Measurements from ENCODE around the gene CDH22.

The CDH22 gene

GRCh38 chr20:46212252-46212651 lies 96.0 kb downstream of the CDH22 start:
- no peak for DNase-seq

GRCh38 chr20:46211331-46211722 lies 97.0 kb downstream of the CDH22 start:
- no peak for DNase-seq

- no peak for DNase-seq
Observed at GRCh38 chr20:46210672-46211330, 97.5 kb downstream of the CDH22 start.

- no peak for DNase-seq
Observed at GRCh38 chr20:46209930-46210671, 98.2 kb downstream of the CDH22 start.

GRCh38 chr20:46207793-46208192 lies 100.5 kb downstream of the CDH22 start:
- no peak for DNase-seq

- no peak for DNase-seq
Observed at GRCh38 chr20:46206992-46207549, 101.2 kb downstream of the CDH22 start.

GRCh38 chr20:46206025-46206424 lies 102.3 kb downstream of the CDH22 start:
- DNase-seq: no peak

- no peak for DNase-seq
Observed at GRCh38 chr20:46205349-46205748, 102.9 kb downstream of the CDH22 start.

- DNase-seq: no peak
Observed at GRCh38 chr20:46204594-46205186, 103.6 kb downstream of the CDH22 start.

- DNase-seq: no peak
Observed at GRCh38 chr20:46203510-46203837, 104.8 kb downstream of the CDH22 start.

- no peak for DNase-seq
Observed at GRCh38 chr20:46202766-46203509, 105.4 kb downstream of the CDH22 start.

- DNase-seq: no peak
Observed at GRCh38 chr20:46200582-46201570, 107.4 kb downstream of the CDH22 start.

- no peak for DNase-seq
Observed at GRCh38 chr20:46199198-46199597, 109.1 kb downstream of the CDH22 start.

GRCh38 chr20:46196990-46197389 lies 111.3 kb downstream of the CDH22 start:
- DNase-seq: no peak

GRCh38 chr20:46195264-46196036 lies 112.8 kb downstream of the CDH22 start:
- DNase-seq: no peak

- no peak for DNase-seq
Observed at GRCh38 chr20:46194409-46194808, 113.9 kb downstream of the CDH22 start.

GRCh38 chr20:46192376-46192944 lies 115.8 kb downstream of the CDH22 start:
- no peak for DNase-seq

GRCh38 chr20:46191611-46192010 lies 116.7 kb downstream of the CDH22 start:
- DNase-seq: no peak

- no peak for DNase-seq
Observed at GRCh38 chr20:46191168-46191540, 117.1 kb downstream of the CDH22 start.

- DNase-seq: no peak
Observed at GRCh38 chr20:46190478-46191167, 117.7 kb downstream of the CDH22 start.

Measured in NCI-H1092 (cell line).